SK-N-MC (cell line): Measurements from ENCODE around the gene EXT2.

Source experiments
- EZH2 ChIP-seq: fragments of 200-600 bp; sonication (generic); IDR thresholded peaks from one replicate; pipeline ENCODE4 v1.6.1; 2017; ENCODE audit warnings: antibody characterized with exemption
- POLR2AphosphoS5 ChIP-seq: IDR thresholded peaks from 2 replicates; pipeline ENCODE4 v1.6.1; 2012; ENCODE audit warnings: mild to moderate bottlenecking, low read depth, low read length, borderline replicate concordance

- TF ChIP-seq EZH2 (no peak), POLR2AphosphoS5 (no peak)
Observed at GRCh38 chr11:44110231-44110679, 14.8 kb downstream of the EXT2 start.
